GM13976 (cell line): ENCODE measurements around the gene ERCC2.

ENCODE experiments used
- DNase-seq: peaks from one replicate; pipeline ENCODE4 v3.0.0; 2012; ENCODE audit warnings: low spot score
- CTCF ChIP-seq: IDR thresholded peaks from 2 replicates; pipeline ENCODE4 v1.5.1; 2012; ENCODE audit warnings: borderline replicate concordance, mild to moderate bottlenecking; ENCODE audit not compliant: insufficient read depth; ENCODE audit errors: extremely low read depth, missing control alignments, control extremely low read depth
- in situ Hi-C: fragments of 300-500 bp; cut with MboI; formaldehyde crosslinking; loops from one replicate; pipeline ENCODE4 v1.12.0; 2022; ENCODE audit warnings: low sequenced_read_pairs, mixed read lengths, inconsistent platforms; ENCODE audit not compliant: unreplicated experiment

ERCC2 gene

GRCh38 chr19:45306518-45307027 is 63.8 kb downstream of the ERCC2 start:
- in situ Hi-C loops = no loop called here
- TF ChIP-seq CTCF = no peak
- no peak for DNase-seq

- TF ChIP-seq CTCF = no peak
- no peak for DNase-seq
- in situ Hi-C loops = no loop called here
Observed at GRCh38 chr19:45306040-45306439, 64.3 kb downstream of the ERCC2 start.

GRCh38 chr19:45305421-45305820 is 65.0 kb downstream of the ERCC2 start:
- in situ Hi-C loops = no loop called here
- TF ChIP-seq CTCF = no peak
- no peak for DNase-seq

GRCh38 chr19:45305007-45305406 is 65.4 kb downstream of the ERCC2 start:
- no peak for DNase-seq
- in situ Hi-C loops = no loop called here
- no peak for TF ChIP-seq CTCF

GRCh38 chr19:45304141-45304926 is 66.0 kb downstream of the ERCC2 start:
- in situ Hi-C loops = no loop called here
- TF ChIP-seq CTCF = no peak
- DNase-seq = no peak

- in situ Hi-C loops = no loop called here
- no peak for TF ChIP-seq CTCF
- no peak for DNase-seq
Observed at GRCh38 chr19:45303269-45304060, 66.9 kb downstream of the ERCC2 start.
